SK-N-SH (cell line): ENCODE data around the gene MBOAT2. TPM values are rescaled to one million over a fixed set of nuclear protein-coding genes. Genes with fewer than 3 reads are reported as not detected.

ENCODE experiments used
- CTCF ChIA-PET: fragments of 300-600, 350-600 bp; formaldehyde crosslinking; extraction: SDS; loops from one replicate; lab custom pipeline; 2021; lab: Yijun Ruan, JAX
- POLR2A ChIA-PET: fragments of 350-600 bp; sonication (Branson Sonifier 250); formaldehyde crosslinking; extraction: SDS; loops from one replicate; lab custom pipeline; 2020; ENCODE audit warnings: antibody characterized with exemption, inconsistent platforms; lab: Yijun Ruan, JAX
- DNase-seq: peaks from one replicate; pipeline ENCODE4 v3.0.0; 2012
- H2AFZ ChIP-seq: fragments of 200-600 bp; sonication (generic); 2 replicates; pipeline ENCODE4 v1.8.1; 2016; ENCODE audit warnings: antibody characterized with exemption, mild to moderate bottlenecking, low read depth
- H3F3A ChIP-seq: fragments of 200-600 bp; sonication (generic); replicated peaks from 2 replicates; pipeline ENCODE3; 2016; ENCODE audit warnings: antibody characterized with exemption, mild to moderate bottlenecking; ENCODE audit not compliant: insufficient read depth
- H3K27ac ChIP-seq, 2 experiments: fragments of 200-500 bp in 1 of 2; fragments of 200-600 bp in 1 of 2; sonication (Bioruptor generic) in 1 of 2; sonication (generic), shearing (Covaris generic) in 1 of 2; 2 replicates each; pipeline versions ENCODE4 v1.5.1 to v1.6.1; 2014 to 2016; ENCODE audit warnings: low read depth in 2 of 2, inconsistent platforms in 1 of 2, low read length in 1 of 2, mild to moderate bottlenecking in 1 of 2, mixed read lengths in 1 of 2
- H3K27me3 ChIP-seq: fragments of 200-600 bp; sonication (generic), shearing (Covaris generic); 2 replicates; pipeline ENCODE4 v1.6.1; 2016; ENCODE audit warnings: mixed run types; ENCODE audit not compliant: insufficient read depth
- H3K36me3 ChIP-seq, 2 experiments: fragments of 200-500 bp in 1 of 2; fragments of 200-600 bp in 1 of 2; sonication (Bioruptor generic) in 1 of 2; sonication (generic) in 1 of 2; replicated peaks in 1 of 2; 2 replicates each; pipeline versions ENCODE3 to v1.5.1; 2014 to 2016; ENCODE audit warnings: low read length in 1 of 2, mild to moderate bottlenecking in 1 of 2; ENCODE audit not compliant: insufficient read depth in 2 of 2, control insufficient read depth in 1 of 2
- H3K4me1 ChIP-seq, 2 experiments: fragments of 200-500 bp in 1 of 2; fragments of 200-600 bp in 1 of 2; sonication (Bioruptor generic) in 1 of 2; sonication (generic), shearing (Covaris generic) in 1 of 2; 2 replicates each; pipeline versions ENCODE4 v1.5.1 to v1.6.1; 2014 to 2016; ENCODE audit warnings: low read depth in 1 of 2, low read length in 1 of 2, mixed run types in 1 of 2; ENCODE audit not compliant: insufficient read depth in 2 of 2, control insufficient read depth in 1 of 2
- H3K4me2 ChIP-seq: fragments of 200-600 bp; sonication (generic), shearing (Covaris generic); 2 replicates; pipeline ENCODE4 v1.6.1; 2017; ENCODE audit warnings: mixed run types
- H3K4me3 ChIP-seq, 2 experiments: fragments of 200-500 bp in 1 of 2; fragments of 200-600 bp in 1 of 2; sonication (Bioruptor generic) in 1 of 2; sonication (generic), shearing (Covaris generic) in 1 of 2; 2 replicates each; pipeline versions ENCODE4 v1.5.1 to v1.8.1; 2014 to 2016; ENCODE audit warnings: low read depth in 2 of 2, inconsistent platforms in 1 of 2, low read length in 1 of 2, mild to moderate bottlenecking in 1 of 2, mixed read lengths in 1 of 2, moderate library complexity in 1 of 2
- H3K79me2 ChIP-seq: fragments of 200-600 bp; sonication (generic); 2 replicates; pipeline ENCODE4 v1.8.1; 2017; ENCODE audit warnings: mild to moderate bottlenecking; ENCODE audit not compliant: insufficient read depth
- H3K9ac ChIP-seq: fragments of 200-600 bp; sonication (generic); 2 replicates; pipeline ENCODE4 v1.6.1; 2017; ENCODE audit warnings: mixed run types
- H3K9me2 ChIP-seq: fragments of 200-600 bp; sonication (generic); 2 replicates; pipeline ENCODE4 v1.6.1; 2017; ENCODE audit warnings: mixed run types
- H3K9me3 ChIP-seq: fragments of 200-600 bp; sonication (generic); 2 replicates; pipeline ENCODE4 v1.6.1; 2017; ENCODE audit warnings: mixed run types, mild to moderate bottlenecking, moderate library complexity
- H4K20me1 ChIP-seq: fragments of 200-600 bp; sonication (generic); 2 replicates; pipeline ENCODE4 v1.6.1; 2017; ENCODE audit warnings: mild to moderate bottlenecking, mixed run types; ENCODE audit not compliant: insufficient read depth
- CTCF ChIP-seq: fragments of 200-600 bp; sonication (generic); IDR thresholded peaks from 2 replicates; pipeline ENCODE4 v1.6.1; 2017; ENCODE audit warnings: antibody characterized with exemption, mild to moderate bottlenecking, moderate library complexity
- EZH2phosphoT487 ChIP-seq: fragments of 200-600 bp; sonication (generic); IDR thresholded peaks from 2 replicates; pipeline ENCODE4 v1.6.1; 2017; ENCODE audit warnings: low read depth, mixed run types, mild to moderate bottlenecking, antibody characterized with exemption, moderate library complexity, borderline replicate concordance
- FOXJ3 ChIP-seq: sonication (generic); formaldehyde crosslinking; IDR thresholded peaks from 2 replicates; pipeline ENCODE4 v1.5.1; 2020; ENCODE audit warnings: mild to moderate bottlenecking, missing genetic modification reagents
- FOXM1 ChIP-seq: IDR thresholded peaks from 2 replicates; pipeline ENCODE4 v1.4.0; 2012; ENCODE audit warnings: low read depth, mild to moderate bottlenecking
- GABPA ChIP-seq: IDR thresholded peaks from 2 replicates; pipeline ENCODE4 v1.4.0; 2012; ENCODE audit warnings: low read depth, mild to moderate bottlenecking
- GATA2 ChIP-seq: sonication (generic); formaldehyde crosslinking; IDR thresholded peaks from 2 replicates; pipeline ENCODE4 v1.5.0; 2020; ENCODE audit warnings: mild to moderate bottlenecking, missing genetic modification reagents
- JUND ChIP-seq: IDR thresholded peaks from 2 replicates; pipeline ENCODE4 v1.4.0; 2012
- MEF2A ChIP-seq: IDR thresholded peaks from 2 replicates; pipeline ENCODE4 v1.4.0; 2012; ENCODE audit warnings: low read depth, borderline replicate concordance
- MXI1 ChIP-seq: IDR thresholded peaks from 2 replicates; pipeline ENCODE4 v1.6.1; 2012; ENCODE audit warnings: mild to moderate bottlenecking, low read depth, low read length, improper control_type of control experiment
- PBX3 ChIP-seq: IDR thresholded peaks from 2 replicates; pipeline ENCODE4; 2012
- RAD21 ChIP-seq: IDR thresholded peaks from 2 replicates; pipeline ENCODE4 v1.6.1; 2012; ENCODE audit warnings: mild to moderate bottlenecking, low read length
- RCOR1 ChIP-seq: fragments of 150-350 bp; IDR thresholded peaks from 2 replicates; pipeline ENCODE4 v1.6.1; 2017; ENCODE audit warnings: antibody characterized with exemption, low read length
- REST ChIP-seq: IDR thresholded peaks from 2 replicates; pipeline ENCODE4 v1.6.1; 2012; ENCODE audit warnings: mild to moderate bottlenecking, low read depth, low read length, moderate library complexity
- RFX5 ChIP-seq: IDR thresholded peaks from 2 replicates; pipeline ENCODE4 v1.6.1; 2012; ENCODE audit warnings: mild to moderate bottlenecking, improper control_type of control experiment, low read length
- TAF1 ChIP-seq: IDR thresholded peaks from 2 replicates; pipeline ENCODE4 v1.6.1; 2012; ENCODE audit warnings: low read depth, mild to moderate bottlenecking, low read length, moderate library complexity, borderline replicate concordance
- TCF12 ChIP-seq: IDR thresholded peaks from 2 replicates; pipeline ENCODE4 v1.4.0; 2012
- TEAD4 ChIP-seq: IDR thresholded peaks from 2 replicates; pipeline ENCODE4 v1.4.0; 2012; ENCODE audit warnings: mild to moderate bottlenecking, borderline replicate concordance; ENCODE audit not compliant: insufficient read depth
- USF2 ChIP-seq: fragments of 150-350 bp; IDR thresholded peaks from 2 replicates; pipeline ENCODE4 v1.6.1; 2017; ENCODE audit warnings: antibody characterized with exemption, low read length, low read depth, borderline replicate concordance
- ZBTB33 ChIP-seq: IDR thresholded peaks from 2 replicates; pipeline ENCODE4 v1.4.0; 2012; ENCODE audit warnings: low read depth, borderline replicate concordance
- WGBS: methylation state at CpG from one replicate; pipeline ENCODE4 v1.1.6; 2017; ENCODE audit warnings: low lambda C conversion rate; 5-methylcytosine and 5-hydroxymethylcytosine counted together
- polyA plus RNA-seq, 3 experiments: library from polyadenylated mRNA; depleted of rRNA; stranded (reverse); fragments of >200 nt; gene quantifications; 2 replicates each; pipeline ENCODE4 v1.2.3, GENCODE V29; 2012

MBOAT2 gene
- polyA plus RNA-seq, 1 of the 3 experiments (the other 2 are of a cell fraction), result 33.9 TPM

GRCh38 chr2:8822218-8822617, 181.3 kb downstream of the MBOAT2 start:
- H3K36me3 ChIP-seq, result peaks cover 34 to 36% of the 10 kb centered on the region in 2 experiments
- no peak for DNase-seq
- H3F3A ChIP-seq, result peaks cover 8% of the 10 kb centered on the region
- TF ChIP-seq MXI1, result no peak
- TF ChIP-seq GABPA, result no peak
- TF ChIP-seq GATA2, result no peak
- no peak for TF ChIP-seq REST
- TF ChIP-seq RAD21, result no peak
- TF ChIP-seq TCF12, result no peak
- no peak for TF ChIP-seq TEAD4
- no peak for TF ChIP-seq TAF1
- no peak for TF ChIP-seq ZBTB33
- TF ChIP-seq FOXJ3 (CRISPR knock-in tag), result no peak
- no peak for TF ChIP-seq RCOR1
- no peak for TF ChIP-seq USF2
- no peak for TF ChIP-seq EZH2phosphoT487
- no peak for TF ChIP-seq FOXM1
- no peak for TF ChIP-seq MEF2A
- TF ChIP-seq RFX5, result no peak
- TF ChIP-seq JUND, result no peak
- TF ChIP-seq PBX3, result no peak
- no peak for TF ChIP-seq CTCF
- peaks cover 9% of the 10 kb centered on the region; the same call in 1 of the 2 replicates for H3K79me2 ChIP-seq
- H4K20me1 ChIP-seq, result no peaks in the 10 kb centered on the region
- H3K4me3 ChIP-seq, result no peak overlapping the region
- H3K4me2 ChIP-seq, result no peak overlapping the region
- ChIA-PET CTCF (no interaction called here), POLR2A (no interaction called here)
- H3K9me3 ChIP-seq, result no peaks in the 10 kb centered on the region
- H3K27me3 ChIP-seq, result no peaks in the 10 kb centered on the region
- H3K27ac ChIP-seq, result no peak overlapping the region
- H3K9me2 ChIP-seq, result no peaks in the 10 kb centered on the region
- H3K4me1 ChIP-seq, result no peaks in the 10 kb centered on the region; a peak in 1 of 4 replicates
- 89% methylated on average over 4 of the region's 4 CpGs for WGBS
- no peak overlapping the region for H2AFZ ChIP-seq
- no peak overlapping the region for H3K9ac ChIP-seq
